Hepatocyte (in vitro differentiated cells): ENCODE results near the gene NRARP. TPM values are rescaled to one million over a fixed set of nuclear protein-coding genes. Genes with fewer than 3 reads are reported as not detected.

Experiments
- DNase-seq: peaks from one replicate; pipeline ENCODE4 v3.0.0-alpha.2; 2016; ENCODE audit warnings: low spot score
- H2AFZ ChIP-seq: fragments of 200-600 bp; sonication (generic); 2 replicates; pipeline ENCODE4 v1.6.0; 2016; ENCODE audit warnings: antibody characterized with exemption, mild to moderate bottlenecking
- H3K27ac ChIP-seq: fragments of 200-600 bp; sonication (generic); 2 replicates; pipeline ENCODE4 v1.5.1; 2016; ENCODE audit warnings: mild to moderate bottlenecking
- H3K27me3 ChIP-seq: fragments of 200-600 bp; sonication (generic); 2 replicates; pipeline ENCODE4 v1.6.1; 2016
- H3K36me3 ChIP-seq: fragments of 200-600 bp; sonication (generic); replicated peaks from 2 replicates; pipeline ENCODE4 v1.5.1; 2016; ENCODE audit warnings: low read depth; ENCODE audit not compliant: insufficient read depth
- H3K4me1 ChIP-seq: fragments of 200-600 bp; sonication (generic); 2 replicates; pipeline ENCODE4 v1.5.1; 2016; ENCODE audit warnings: mild to moderate bottlenecking, moderate library complexity; ENCODE audit not compliant: insufficient read depth
- H3K4me2 ChIP-seq: fragments of 200-600 bp; sonication (generic); 2 replicates; pipeline ENCODE4 v1.6.0; 2016
- H3K4me3 ChIP-seq: fragments of 200-600 bp; sonication (generic); 2 replicates; pipeline ENCODE4 v1.5.1; 2016; ENCODE audit warnings: mild to moderate bottlenecking
- H3K79me2 ChIP-seq: fragments of 200-600 bp; sonication (generic); 2 replicates; pipeline ENCODE4 v1.6.0; 2017; ENCODE audit warnings: mild to moderate bottlenecking
- H3K9me2 ChIP-seq: fragments of 200-600 bp; sonication (generic); replicated peaks from 2 replicates; pipeline ENCODE4 v1.6.0; 2017; ENCODE audit warnings: mild to moderate bottlenecking; ENCODE audit not compliant: insufficient read depth
- H3K9me3 ChIP-seq: fragments of 200-600 bp; sonication (generic); 2 replicates; pipeline ENCODE4 v1.5.1; 2016; ENCODE audit warnings: low read depth, mild to moderate bottlenecking
- H4K20me1 ChIP-seq: fragments of 200-600 bp; sonication (generic); 2 replicates; pipeline ENCODE4 v1.6.0; 2016; ENCODE audit warnings: mild to moderate bottlenecking; ENCODE audit not compliant: insufficient read depth, poor library complexity, severe bottlenecking
- EZH2 ChIP-seq: fragments of 200-600 bp; sonication (generic); IDR thresholded peaks from 2 replicates; pipeline ENCODE4 v1.6.1; 2016; ENCODE audit warnings: antibody characterized with exemption, mild to moderate bottlenecking, borderline replicate concordance
- EZH2phosphoT487 ChIP-seq: fragments of 200-600 bp; sonication (generic); IDR thresholded peaks from one replicate; pipeline ENCODE4 v1.6.1; 2018; ENCODE audit warnings: antibody characterized with exemption, mild to moderate bottlenecking, low read depth, moderate library complexity; ENCODE audit not compliant: unreplicated experiment, severe bottlenecking
- WGBS: methylation state at CpG from one replicate; pipeline ENCODE4 v1.1.6; 2016; ENCODE audit warnings: low lambda C conversion rate; ENCODE audit errors: missing lambda C conversion rate; 5-methylcytosine and 5-hydroxymethylcytosine counted together
- polyA plus RNA-seq: library from polyadenylated mRNA; unstranded; fragments of >200 nt; fragmentation: Nextera tagmentation; extraction: Ambion mirVana; gene quantifications from 2 replicates; pipeline ENCODE4 v1.2.1, GENCODE V29; 2016
- total RNA-seq: library from RNA; depleted of rRNA; stranded (reverse); fragments of >200 nt; gene quantifications from 2 replicates; pipeline ENCODE4 v1.2.3, GENCODE V29; 2014
- TF ChIP-seq, protein P1 (sequence below): fragments of 200-600 bp; sonication (generic); IDR thresholded peaks from 2 replicates; pipeline ENCODE4 v1.5.1; 2016; ENCODE audit warnings: antibody characterized with exemption, mild to moderate bottlenecking; ENCODE audit not compliant: poor library complexity

The NRARP gene
- total and polyA plus RNA-seq, 2 experiments from 2014 or later: 5.3 to 18.7 TPM

DNA sequence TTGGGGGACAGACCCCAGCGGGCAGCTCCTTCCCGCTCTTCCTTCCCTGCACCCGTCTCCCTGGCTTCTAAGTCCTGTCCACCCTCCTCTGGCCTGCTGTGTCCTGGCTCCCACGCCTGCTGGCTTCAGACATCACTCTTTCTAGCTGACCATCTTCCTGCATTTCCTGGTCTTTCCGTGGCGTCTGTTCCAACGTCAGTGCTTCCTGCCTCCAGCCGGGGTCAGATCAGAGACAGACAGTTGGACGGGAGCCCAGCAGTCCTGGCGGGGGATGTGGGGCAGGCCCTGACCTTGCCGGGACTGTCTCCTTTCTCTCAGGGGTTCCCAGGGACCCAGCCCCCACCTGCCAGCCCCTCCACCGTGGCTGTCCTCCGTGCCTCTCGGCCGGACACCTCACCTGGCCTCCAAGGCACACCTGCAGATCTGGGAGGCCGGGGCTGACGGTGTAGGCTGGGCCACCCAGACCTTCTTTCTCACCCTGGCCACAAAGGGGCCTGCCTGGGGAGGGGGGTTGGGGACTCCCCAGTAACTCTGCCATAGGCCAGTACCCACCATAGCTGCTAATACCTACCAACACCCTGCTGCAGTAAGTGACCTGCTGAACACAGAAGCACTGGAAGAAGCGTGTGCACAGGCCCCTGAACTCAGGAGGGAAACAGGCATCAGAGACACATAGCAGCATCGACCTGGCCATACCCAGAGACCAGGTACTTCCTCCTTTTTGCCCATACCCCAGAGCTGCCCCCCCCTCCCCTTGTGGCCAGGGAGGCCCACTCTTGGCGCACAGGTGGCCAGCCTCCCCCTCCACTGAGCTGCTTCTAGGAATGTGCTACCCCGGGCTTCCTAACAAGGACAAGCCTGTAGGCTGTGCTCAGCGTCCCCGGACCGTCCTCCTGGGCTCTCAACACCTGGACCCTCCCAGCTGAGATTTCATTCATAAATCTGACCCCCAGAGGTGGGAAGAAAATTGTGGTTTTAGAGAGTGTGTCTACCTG is 5.1 kb downstream of the NRARP start:
- H3K4me1 ChIP-seq: peaks cover 60% of the 10 kb centered on the region
- no peaks in the 10 kb centered on the region for H3K27me3 ChIP-seq
- WGBS: 62% methylated on average over 22 of the region's 24 CpGs
- H3K36me3 ChIP-seq: no peaks in the 10 kb centered on the region
- H3K27ac ChIP-seq: no peak overlapping the region
- H3K9me3 ChIP-seq: no peaks in the 10 kb centered on the region
- no peak for DNase-seq
- TF ChIP-seq EZH2: no peak
- TF ChIP-seq, protein P1, sequence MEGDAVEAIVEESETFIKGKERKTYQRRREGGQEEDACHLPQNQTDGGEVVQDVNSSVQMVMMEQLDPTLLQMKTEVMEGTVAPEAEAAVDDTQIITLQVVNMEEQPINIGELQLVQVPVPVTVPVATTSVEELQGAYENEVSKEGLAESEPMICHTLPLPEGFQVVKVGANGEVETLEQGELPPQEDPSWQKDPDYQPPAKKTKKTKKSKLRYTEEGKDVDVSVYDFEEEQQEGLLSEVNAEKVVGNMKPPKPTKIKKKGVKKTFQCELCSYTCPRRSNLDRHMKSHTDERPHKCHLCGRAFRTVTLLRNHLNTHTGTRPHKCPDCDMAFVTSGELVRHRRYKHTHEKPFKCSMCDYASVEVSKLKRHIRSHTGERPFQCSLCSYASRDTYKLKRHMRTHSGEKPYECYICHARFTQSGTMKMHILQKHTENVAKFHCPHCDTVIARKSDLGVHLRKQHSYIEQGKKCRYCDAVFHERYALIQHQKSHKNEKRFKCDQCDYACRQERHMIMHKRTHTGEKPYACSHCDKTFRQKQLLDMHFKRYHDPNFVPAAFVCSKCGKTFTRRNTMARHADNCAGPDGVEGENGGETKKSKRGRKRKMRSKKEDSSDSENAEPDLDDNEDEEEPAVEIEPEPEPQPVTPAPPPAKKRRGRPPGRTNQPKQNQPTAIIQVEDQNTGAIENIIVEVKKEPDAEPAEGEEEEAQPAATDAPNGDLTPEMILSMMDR: no peak
- no peak for TF ChIP-seq EZH2phosphoT487
- H2AFZ ChIP-seq: no peak overlapping the region
- no peaks in the 10 kb centered on the region for H3K9me2 ChIP-seq
- no peak overlapping the region for H3K4me3 ChIP-seq
- H3K79me2 ChIP-seq: peaks cover 9% of the 10 kb centered on the region
- H3K4me2 ChIP-seq: peak overlapping the region; percentile 91
- H4K20me1 ChIP-seq: peaks cover 3% of the 10 kb centered on the region

DNA sequence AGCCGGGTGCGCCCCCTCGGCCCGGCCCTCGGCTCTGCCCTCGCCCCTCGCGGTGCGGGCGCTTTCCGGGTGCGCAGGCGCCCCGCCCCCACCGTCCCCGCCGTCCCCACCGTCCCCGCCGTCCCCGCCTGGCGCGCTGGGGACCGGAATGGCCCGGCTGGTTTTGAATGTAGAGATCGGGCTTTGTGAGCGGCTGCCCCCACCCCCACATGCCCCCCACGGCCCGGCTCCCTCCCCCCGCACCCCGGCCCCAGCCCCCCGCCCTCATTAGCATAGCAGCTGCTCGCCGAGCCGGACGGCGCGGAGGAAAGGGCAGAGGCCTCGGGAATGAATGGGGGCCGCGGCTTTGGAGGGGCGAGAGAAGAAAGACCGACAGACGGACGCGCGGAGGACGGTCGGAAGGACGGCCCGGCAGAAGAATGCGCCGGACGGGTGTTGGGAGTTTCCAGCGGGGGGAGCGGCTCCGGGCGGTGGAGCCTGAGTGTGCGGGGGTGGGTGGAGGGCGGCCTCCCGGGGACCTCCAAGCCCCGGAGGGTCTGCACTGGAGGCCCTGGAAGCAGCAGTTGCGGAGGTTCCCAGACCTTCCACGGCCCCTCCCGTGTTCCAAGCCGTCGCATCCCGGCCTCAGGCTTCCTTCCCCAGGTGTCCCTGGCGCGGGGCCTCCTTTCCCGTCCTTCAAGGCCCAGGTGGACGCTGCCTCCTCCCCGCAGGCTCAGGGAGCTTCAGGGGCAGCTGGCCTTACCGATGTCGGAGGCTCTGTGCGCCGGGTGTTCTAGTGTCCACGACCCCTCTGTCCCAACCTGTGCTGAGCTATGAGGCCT is 6.0 kb downstream of the NRARP start:
- Histone ChIP-seq H3K9me2 (no peaks in the 10 kb centered on the region), H3K27me3 (no peaks in the 10 kb centered on the region)
- no peak for DNase-seq

DNA sequence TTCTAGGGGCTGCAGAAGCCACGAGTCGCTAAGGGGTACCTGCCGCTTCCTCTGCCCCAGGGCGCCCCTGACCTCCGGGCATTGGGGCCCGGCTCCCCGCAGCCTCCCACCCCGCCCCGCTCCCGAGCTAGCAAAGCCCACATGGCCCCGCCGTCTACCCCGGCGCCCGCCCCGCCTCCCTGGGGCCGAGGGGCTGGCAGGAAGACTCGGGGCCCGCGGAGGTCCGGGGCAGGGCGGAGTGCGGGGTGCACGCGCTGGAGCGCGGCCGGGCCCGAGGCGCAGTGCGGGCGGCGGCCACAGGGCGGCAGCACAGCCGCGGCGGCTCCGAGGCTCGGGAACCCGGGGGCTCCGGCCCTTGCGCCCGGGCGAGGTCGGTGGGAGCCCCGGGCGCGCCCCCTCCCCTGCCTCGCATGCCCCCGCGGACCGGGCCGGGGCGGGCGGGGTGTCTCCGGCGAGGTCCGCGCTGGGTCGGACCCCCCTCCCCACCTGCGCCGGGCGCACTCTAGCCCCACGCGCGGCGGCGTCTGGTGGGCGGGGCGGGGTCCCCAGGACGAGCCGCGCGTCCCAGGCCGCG is 6.7 kb downstream of the NRARP start:
- H3K4me2 ChIP-seq: peak overlapping the region; percentile 91
- H3K4me3 ChIP-seq: no peak overlapping the region
- H2AFZ ChIP-seq: peak overlapping the region; percentile 31
- H3K79me2 ChIP-seq: peaks cover 9% of the 10 kb centered on the region
- peak; percentile 82 for DNase-seq
- H3K4me1 ChIP-seq: peaks cover 53% of the 10 kb centered on the region
- H3K36me3 ChIP-seq: no peaks in the 10 kb centered on the region
- TF ChIP-seq, protein P1: peak; percentile 36
- no peak for TF ChIP-seq EZH2phosphoT487
- no peaks in the 10 kb centered on the region for H3K27me3 ChIP-seq
- 2% methylated on average over 16 of the region's 76 CpGs for WGBS
- H3K9me3 ChIP-seq: no peaks in the 10 kb centered on the region
- H3K27ac ChIP-seq: peak overlapping the region; percentile 96
- peaks cover 2% of the 10 kb centered on the region for H4K20me1 ChIP-seq
- no peaks in the 10 kb centered on the region for H3K9me2 ChIP-seq

More for the DNA sequence above, 6.0 kb downstream of the NRARP start:
- Histone ChIP-seq H3K4me1 (peaks cover 56% of the 10 kb centered on the region), H3K9me3 (no peaks in the 10 kb centered on the region), H3K36me3 (no peaks in the 10 kb centered on the region), H3K4me2 (peak overlapping the region; percentile 91), H4K20me1 (peaks cover 3% of the 10 kb centered on the region), H3K4me3 (peak overlapping the region; percentile 7), H2AFZ (no peak overlapping the region), H3K79me2 (peaks cover 9% of the 10 kb centered on the region), H3K27ac (no peak overlapping the region)
- WGBS: 19% methylated on average over 30 of the region's 78 CpGs
- TF ChIP-seq, protein P1: no peak
- no peak for TF ChIP-seq EZH2phosphoT487
- no peak for TF ChIP-seq EZH2
